Measurements from ENCODE around the gene DPP10. TPM values are rescaled to one million over a fixed set of nuclear protein-coding genes. Genes with fewer than 3 reads are reported as not detected.

Gene DPP10
- total and polyA plus RNA-seq, 9 donors: 0.12 to 5.9 (median 0.64) TPM; not detected in 3

DNA sequence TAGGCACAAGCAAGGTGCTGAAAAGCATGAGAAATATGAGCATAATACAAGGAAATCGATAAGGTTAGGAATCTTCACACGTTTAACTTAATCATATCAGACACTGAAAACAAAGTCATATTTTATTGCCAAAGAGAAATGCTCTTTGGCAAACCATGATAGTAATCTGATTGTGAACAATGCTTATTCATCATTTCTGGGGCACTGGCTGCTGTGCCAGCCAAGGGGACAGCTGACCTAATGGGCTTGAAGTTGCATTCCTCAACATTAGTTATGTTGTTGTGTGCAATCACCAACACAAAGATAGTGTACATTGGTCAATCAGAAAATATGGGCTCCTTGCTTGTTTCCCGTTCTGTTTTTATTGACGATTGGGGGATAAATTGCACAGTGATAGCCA is 83.5 kb downstream of the DPP10 start:
- 83 to 89% (median 88%) methylated on average over 4 of the region's 4 CpGs for WGBS, 3 donors
- DNase-seq: no peak
- Histone ChIP-seq H3K4me3 (no peak overlapping the region), H3K9me3 (no peaks in the 10 kb centered on the region), H3K36me3 (no peaks in the 10 kb centered on the region), H3K27ac (no peak overlapping the region), H3K4me1 (ENCODE audit: insufficient read depth) (no peaks in the 10 kb centered on the region), H3K27me3 (no peaks in the 10 kb centered on the region)
- intact Hi-C loops (cut with DNase I): no loop called here
- TF ChIP-seq POLR2A (IDR thresholded peaks at IDR 0.05) (no peak), EP300 (IDR thresholded peaks at IDR 0.05) (no peak)
- TF ChIP-seq, protein P1, sequence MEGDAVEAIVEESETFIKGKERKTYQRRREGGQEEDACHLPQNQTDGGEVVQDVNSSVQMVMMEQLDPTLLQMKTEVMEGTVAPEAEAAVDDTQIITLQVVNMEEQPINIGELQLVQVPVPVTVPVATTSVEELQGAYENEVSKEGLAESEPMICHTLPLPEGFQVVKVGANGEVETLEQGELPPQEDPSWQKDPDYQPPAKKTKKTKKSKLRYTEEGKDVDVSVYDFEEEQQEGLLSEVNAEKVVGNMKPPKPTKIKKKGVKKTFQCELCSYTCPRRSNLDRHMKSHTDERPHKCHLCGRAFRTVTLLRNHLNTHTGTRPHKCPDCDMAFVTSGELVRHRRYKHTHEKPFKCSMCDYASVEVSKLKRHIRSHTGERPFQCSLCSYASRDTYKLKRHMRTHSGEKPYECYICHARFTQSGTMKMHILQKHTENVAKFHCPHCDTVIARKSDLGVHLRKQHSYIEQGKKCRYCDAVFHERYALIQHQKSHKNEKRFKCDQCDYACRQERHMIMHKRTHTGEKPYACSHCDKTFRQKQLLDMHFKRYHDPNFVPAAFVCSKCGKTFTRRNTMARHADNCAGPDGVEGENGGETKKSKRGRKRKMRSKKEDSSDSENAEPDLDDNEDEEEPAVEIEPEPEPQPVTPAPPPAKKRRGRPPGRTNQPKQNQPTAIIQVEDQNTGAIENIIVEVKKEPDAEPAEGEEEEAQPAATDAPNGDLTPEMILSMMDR (IDR thresholded peaks at IDR 0.05): no peak

DNA sequence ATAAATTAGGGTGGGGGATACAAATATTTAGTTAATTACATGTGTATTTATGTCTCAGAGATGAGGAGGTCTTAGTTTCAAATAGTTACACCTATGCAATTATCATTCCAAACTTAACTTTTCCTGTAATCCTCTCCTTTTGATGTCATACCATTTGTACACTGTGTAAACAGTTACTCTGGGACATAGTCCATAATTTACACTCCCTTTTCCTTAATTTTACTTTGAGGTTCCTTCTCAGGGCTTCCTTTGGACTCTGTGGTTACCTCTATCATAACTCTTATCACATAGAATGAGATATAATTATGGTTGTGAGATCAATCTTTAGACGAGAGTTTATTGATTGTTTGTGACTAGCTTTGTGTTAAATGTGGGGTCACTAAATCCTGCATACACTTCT is 84.4 kb downstream of the DPP10 start:
- Histone ChIP-seq H3K27me3 (no peaks in the 10 kb centered on the region), H3K36me3 (no peaks in the 10 kb centered on the region), H3K27ac (no peak overlapping the region), H3K4me1 (ENCODE audit: insufficient read depth) (no peaks in the 10 kb centered on the region), H3K9me3 (no peaks in the 10 kb centered on the region), H3K4me3 (no peak overlapping the region)
- TF ChIP-seq, protein P1 (IDR thresholded peaks at IDR 0.05): no peak
- TF ChIP-seq EP300 (IDR thresholded peaks at IDR 0.05): no peak
- TF ChIP-seq POLR2A (IDR thresholded peaks at IDR 0.05): no peak
- intact Hi-C loops (cut with DNase I): no loop called here
- WGBS, 3 donors: 46 to 63% (median 47%) methylated on average over 1 of the region's 1 CpG
- DNase-seq: no peak

DNA sequence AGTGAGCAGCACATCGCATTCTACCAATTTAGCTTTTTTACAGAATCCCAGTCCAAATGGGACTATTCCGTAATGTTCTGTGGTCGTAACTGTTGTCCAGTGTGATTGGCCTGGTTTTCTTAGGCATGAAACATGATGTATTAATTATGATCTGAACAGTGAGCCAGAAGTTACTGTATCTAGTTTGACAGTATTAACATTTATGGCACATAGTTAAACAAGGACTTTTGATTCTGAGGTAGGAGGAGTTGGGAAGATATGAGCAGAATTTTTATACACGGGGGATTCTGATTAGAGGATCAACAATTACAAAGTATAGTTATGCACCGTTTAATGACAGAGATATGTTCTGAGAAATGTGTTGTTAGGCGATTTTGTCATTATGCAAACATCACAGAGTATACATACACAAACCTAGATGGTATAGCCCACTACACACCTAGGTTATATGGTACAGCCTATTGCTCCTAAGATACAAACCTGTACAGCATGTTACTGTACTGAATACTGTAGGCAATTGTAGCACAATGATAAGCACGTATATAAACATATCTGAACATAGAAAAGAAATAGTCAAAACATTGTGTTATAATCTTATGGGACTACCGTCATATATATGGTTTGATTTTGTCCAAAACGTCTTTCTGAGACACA is 85.0 kb downstream of the DPP10 start:
- Histone ChIP-seq H3K4me1 (ENCODE audit: insufficient read depth) (no peaks in the 10 kb centered on the region), H3K9me3 (no peaks in the 10 kb centered on the region), H3K27ac (no peak overlapping the region), H3K4me3 (no peak overlapping the region), H3K27me3 (no peaks in the 10 kb centered on the region), H3K36me3 (no peaks in the 10 kb centered on the region)
- intact Hi-C loops (cut with DNase I): no loop called here
- TF ChIP-seq, protein P1 (IDR thresholded peaks at IDR 0.05): no peak
- no peak for TF ChIP-seq EP300 (IDR thresholded peaks at IDR 0.05)
- no peak for TF ChIP-seq POLR2A (IDR thresholded peaks at IDR 0.05)
- DNase-seq: no peak
- WGBS, 3 donors: 68 to 72% (median 69%) methylated on average over 9 of the region's 9 CpGs

DNA sequence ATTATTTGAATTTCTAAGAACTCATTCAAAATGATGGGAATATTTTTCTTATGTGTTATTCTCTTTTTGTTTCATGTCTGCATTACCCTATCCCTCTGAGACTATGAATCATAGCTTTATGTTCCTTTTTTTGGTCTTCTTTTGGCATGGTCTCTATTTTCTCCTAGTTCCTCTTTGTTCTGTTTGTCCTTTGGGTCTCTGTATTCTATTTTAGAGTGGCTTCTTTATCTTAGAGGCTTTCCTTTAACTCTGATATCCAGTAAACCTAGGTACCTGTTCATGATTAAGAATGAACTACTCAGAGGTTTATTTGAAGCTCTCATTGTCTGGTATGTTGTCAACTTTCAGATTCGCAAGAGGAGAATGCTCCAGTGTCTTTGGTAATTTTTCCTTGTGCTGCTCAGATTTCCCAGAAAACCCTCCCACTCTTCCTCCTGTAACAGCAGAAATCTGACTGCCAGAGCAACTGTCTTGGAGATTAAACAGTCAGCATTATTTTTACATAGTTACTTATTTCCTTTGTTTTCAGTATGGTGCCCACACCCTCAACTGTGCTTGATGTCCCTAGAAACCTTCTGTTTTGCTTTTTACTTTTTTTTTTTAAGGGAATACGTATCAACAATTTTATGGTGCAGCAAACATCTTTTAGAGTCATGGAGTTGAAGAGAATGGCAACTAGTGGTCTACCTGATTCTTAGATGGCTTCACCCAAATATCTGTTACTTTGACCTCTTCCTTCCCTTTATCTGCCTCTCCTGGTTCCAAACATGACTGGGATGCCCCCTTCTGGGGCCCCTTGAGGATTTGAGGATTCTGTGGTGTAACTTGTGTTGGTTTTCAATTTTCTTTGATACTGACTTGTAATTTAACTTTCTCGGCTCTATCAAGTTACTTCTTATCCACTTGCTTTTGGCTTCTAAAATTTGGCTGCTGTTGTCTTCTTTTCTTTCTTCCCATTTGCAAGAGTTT is 92.0 kb downstream of the DPP10 start:
- no peak for DNase-seq
- Histone ChIP-seq H3K4me1 (ENCODE audit: insufficient read depth) (no peaks in the 10 kb centered on the region), H3K4me3 (no peak overlapping the region), H3K27ac (no peak overlapping the region), H3K36me3 (no peaks in the 10 kb centered on the region), H3K27me3 (peaks cover 2% of the 10 kb centered on the region), H3K9me3 (no peaks in the 10 kb centered on the region)
- WGBS, 3 donors: 17 to 20% (median 18%) methylated on average over 3 of the region's 3 CpGs
- intact Hi-C loops (cut with DNase I): no loop called here
- TF ChIP-seq, protein P1 (IDR thresholded peaks at IDR 0.05): no peak
- TF ChIP-seq EP300 (IDR thresholded peaks at IDR 0.05): no peak
- TF ChIP-seq POLR2A (IDR thresholded peaks at IDR 0.05): no peak
